IMR-90 (cell line): ENCODE measurements around the gene CACNA1I. TPM values are rescaled to one million over a fixed set of nuclear protein-coding genes. Genes with fewer than 3 reads are reported as not detected.

ENCODE experiments used
- ATAC-seq: fragments of 200-7000 bp; cut with Tn5 transposase; 2 replicates; pipeline ENCODE4 v1.9.1; 2020; ENCODE audit warnings: low read depth, mild to moderate bottlenecking, moderate library complexity
- BruUV-seq: library from RNA; stranded (reverse); fragments of 400-500 nt; replicated peaks from 2 replicates; lab custom pipeline; 2021; lab: Mats Ljungman, UMichigan
- CTCF ChIA-PET: fragments of 300-600 bp; formaldehyde crosslinking; extraction: SDS; loops from one replicate; lab custom pipeline; 2021; ENCODE audit warnings: antibody characterized with exemption; lab: Yijun Ruan, JAX
- POLR2A ChIA-PET: fragments of 300-600 bp; sonication (Branson Sonifier 250); formaldehyde crosslinking; loops from one replicate; lab custom pipeline; 2022; ENCODE audit warnings: antibody characterized with exemption; ENCODE audit not compliant: unreplicated experiment; lab: Charles Lee
- DNase-seq: peaks from one replicate; pipeline ENCODE4 v3.0.0; 2013
- H2AFZ ChIP-seq: replicated peaks from 2 replicates; pipeline ENCODE3; 2013; ENCODE audit warnings: low read length, mild to moderate bottlenecking; ENCODE audit not compliant: poor library complexity
- H2AK5ac ChIP-seq: 2 replicates; pipeline ENCODE4 v1.6.1; 2013; ENCODE audit warnings: low read depth, low read length, inconsistent platforms
- H2AK9ac ChIP-seq: replicated peaks from 2 replicates; pipeline ENCODE3; 2013; ENCODE audit warnings: mild to moderate bottlenecking, low read depth, low read length, moderate library complexity; ENCODE audit not compliant: poor library complexity
- H2BK120ac ChIP-seq: 2 replicates; pipeline ENCODE4 v1.6.1; 2013; ENCODE audit warnings: low read depth, low read length, inconsistent platforms
- H2BK15ac ChIP-seq: 3 replicates; pipeline ENCODE4 v1.6.1; 2013; ENCODE audit warnings: low read depth, low read length, inconsistent platforms
- H2BK20ac ChIP-seq: 2 replicates; pipeline ENCODE4 v1.6.1; 2013; ENCODE audit warnings: low read depth, mild to moderate bottlenecking, inconsistent platforms, low read length, moderate library complexity
- H2BK5ac ChIP-seq: 2 replicates; pipeline ENCODE4 v1.6.1; 2013; ENCODE audit warnings: mild to moderate bottlenecking, low read depth, low read length, inconsistent platforms; ENCODE audit not compliant: poor library complexity, severe bottlenecking
- H3K14ac ChIP-seq: replicated peaks from 2 replicates; pipeline ENCODE4 v1.6.1; 2013; ENCODE audit warnings: low read depth, low read length, inconsistent platforms
- H3K18ac ChIP-seq: 2 replicates; pipeline ENCODE4 v1.6.1; 2013; ENCODE audit warnings: low read depth, low read length, control low read depth
- H3K23ac ChIP-seq: 2 replicates; pipeline ENCODE4 v1.6.1; 2013; ENCODE audit warnings: low read depth, low read length, inconsistent platforms
- H3K27ac ChIP-seq: 2 replicates; pipeline ENCODE4 v1.5.1; 2013; ENCODE audit warnings: mild to moderate bottlenecking, control low read depth, low read length; ENCODE audit not compliant: insufficient read depth
- H3K27me3 ChIP-seq: 2 replicates; pipeline ENCODE4 v1.6.1; 2013; ENCODE audit warnings: low read length; ENCODE audit not compliant: control insufficient read depth, insufficient read depth
- H3K36me3 ChIP-seq: 2 replicates; pipeline ENCODE4 v1.6.1; 2013; ENCODE audit warnings: low read length, mixed read lengths; ENCODE audit not compliant: control insufficient read depth, insufficient read depth
- H3K4ac ChIP-seq: 2 replicates; pipeline ENCODE4 v1.6.1; 2013; ENCODE audit warnings: low read depth, low read length, inconsistent platforms
- H3K4me1 ChIP-seq: 2 replicates; pipeline ENCODE4 v1.6.1; 2013; ENCODE audit warnings: low read length, mixed read lengths; ENCODE audit not compliant: control insufficient read depth, insufficient read depth
- H3K4me2 ChIP-seq: 2 replicates; pipeline ENCODE4 v1.6.1; 2013; ENCODE audit warnings: low read depth, mild to moderate bottlenecking, control low read depth, low read length, moderate library complexity
- H3K4me3 ChIP-seq: 2 replicates; pipeline ENCODE4 v1.5.1; 2013; ENCODE audit warnings: low read depth, mild to moderate bottlenecking, control low read depth, low read length, moderate library complexity; ENCODE audit not compliant: insufficient read depth
- H3K56ac ChIP-seq: 2 replicates; pipeline ENCODE4 v1.6.1; 2013; ENCODE audit warnings: low read length, inconsistent platforms; ENCODE audit not compliant: insufficient read depth; ENCODE audit errors: extremely low read depth
- H3K79me1 ChIP-seq, 2 experiments: 2 replicates each; pipeline ENCODE4 v1.6.1; 2013; ENCODE audit warnings: low read length in 2 of 2, inconsistent platforms in 1 of 2, low read depth in 1 of 2
- H3K9ac ChIP-seq: 2 replicates; pipeline ENCODE4 v1.6.1; 2013; ENCODE audit warnings: low read depth, low read length, control low read depth
- H3K9me1 ChIP-seq: 2 replicates; pipeline ENCODE4 v1.6.1; 2013; ENCODE audit warnings: low read length, inconsistent platforms; ENCODE audit not compliant: insufficient read depth
- H3K9me3 ChIP-seq: 2 replicates; pipeline ENCODE4 v1.6.1; 2013; ENCODE audit warnings: low read length; ENCODE audit not compliant: control insufficient read depth, insufficient read depth
- H4K20me1 ChIP-seq: 2 replicates; pipeline ENCODE4 v1.6.1; 2013; ENCODE audit warnings: low read length, inconsistent platforms; ENCODE audit not compliant: insufficient read depth
- H4K5ac ChIP-seq: 2 replicates; pipeline ENCODE4 v1.6.1; 2013; ENCODE audit warnings: mild to moderate bottlenecking, low read depth, low read length, control low read depth
- H4K8ac ChIP-seq, 2 experiments: 2 replicates each; pipeline ENCODE4 v1.6.1; 2013; ENCODE audit warnings: low read depth in 2 of 2, low read length in 2 of 2, control low read depth in 1 of 2, inconsistent platforms in 1 of 2
- H4K91ac ChIP-seq: 2 replicates; pipeline ENCODE4 v1.6.1; 2013; ENCODE audit warnings: low read depth, low read length, inconsistent platforms; ENCODE audit not compliant: insufficient read depth
- BHLHE40 ChIP-seq: fragments of 150-350 bp; IDR thresholded peaks from 2 replicates; pipeline ENCODE4 v1.6.1; 2016; ENCODE audit warnings: mild to moderate bottlenecking, low read depth, low read length
- CEBPB ChIP-seq: IDR thresholded peaks from 2 replicates; pipeline ENCODE4 v1.6.1; 2012; ENCODE audit warnings: low read depth, low read length, improper control_type of control experiment
- CHD1 ChIP-seq: IDR thresholded peaks from 2 replicates; pipeline ENCODE4 v1.6.1; 2012; ENCODE audit warnings: low read depth, low read length, improper control_type of control experiment
- FOS ChIP-seq: fragments of 150-350 bp; IDR thresholded peaks from 2 replicates; pipeline ENCODE4 v1.6.1; 2016; ENCODE audit warnings: low read depth, low read length
- MAFK ChIP-seq: IDR thresholded peaks from 2 replicates; pipeline ENCODE4 v1.6.1; 2012; ENCODE audit warnings: low read depth, low read length, improper control_type of control experiment
- MAZ ChIP-seq: IDR thresholded peaks from 2 replicates; pipeline ENCODE4 v1.6.1; 2012; ENCODE audit warnings: low read depth, mild to moderate bottlenecking, low read length, improper control_type of control experiment, moderate library complexity, borderline replicate concordance
- MXI1 ChIP-seq: IDR thresholded peaks from 2 replicates; pipeline ENCODE4 v1.6.1; 2012; ENCODE audit warnings: low read depth, mild to moderate bottlenecking, low read length, moderate library complexity, borderline replicate concordance
- NFE2L2 ChIP-seq: fragments of 150-350 bp; IDR thresholded peaks from 2 replicates; pipeline ENCODE4 v1.6.1; 2016; ENCODE audit warnings: low read depth, mild to moderate bottlenecking, low read length
- POLR2A ChIP-seq: IDR thresholded peaks from 2 replicates; pipeline ENCODE4 v1.6.1; 2012; ENCODE audit warnings: mild to moderate bottlenecking, low read depth, low read length
- RAD21 ChIP-seq: IDR thresholded peaks from 2 replicates; pipeline ENCODE4 v1.6.1; 2012; ENCODE audit warnings: low read length, improper control_type of control experiment
- RCOR1 ChIP-seq: IDR thresholded peaks from 2 replicates; pipeline ENCODE4 v1.6.1; 2012; ENCODE audit warnings: mild to moderate bottlenecking, low read length, improper control_type of control experiment; ENCODE audit not compliant: insufficient replicate concordance
- RFX5 ChIP-seq: IDR thresholded peaks from 2 replicates; pipeline ENCODE4 v1.8.0; 2012; ENCODE audit warnings: low read depth, mild to moderate bottlenecking, low read length, moderate library complexity
- SMC3 ChIP-seq: fragments of 150-350 bp; IDR thresholded peaks from 2 replicates; pipeline ENCODE4 v1.6.1; 2016; ENCODE audit warnings: low read depth, mild to moderate bottlenecking, antibody characterized with exemption, low read length, moderate library complexity
- WGBS, 2 experiments: methylation state at CpG; one replicate each; pipeline versions ENCODE4 v1.1.5 to v1.1.7; 2013; ENCODE audit warnings: missing lambda C conversion rate in 2 of 2; ENCODE audit not compliant: insufficient read length in 1 of 2; ENCODE audit errors: extremely low coverage in 2 of 2; 5-methylcytosine and 5-hydroxymethylcytosine counted together
- dilution Hi-C: fragments of 300-500 bp; cut with HindIII; formaldehyde crosslinking; loops from one replicate; pipeline ENCODE4 v1.14.3; 2018; ENCODE audit warnings: low sequenced_read_pairs; ENCODE audit not compliant: unreplicated experiment
- in situ Hi-C: fragments of 300-500 bp; cut with MboI; formaldehyde crosslinking; loops from 3 replicates; pipeline ENCODE4 v1.14.3; 2019; ENCODE audit warnings: low sequenced_read_pairs, inconsistent platforms, mixed read lengths
- intact Hi-C: fragments of 100-400 bp; cut with micrococcal nuclease; formaldehyde crosslinking; loops from 2 replicates; pipeline ENCODE4 v1.10.0; 2022
- polyA plus RNA-seq, 3 experiments: library from polyadenylated mRNA; depleted of rRNA; stranded (reverse); fragments of >200 nt; gene quantifications; 2 replicates each; pipeline ENCODE4 v1.2.3, GENCODE V29; 2012; ENCODE audit warnings: low replicate concordance in 1 of 3
- total RNA-seq: library from RNA; depleted of rRNA; stranded (reverse); fragments of >200 nt; gene quantifications from 2 replicates; pipeline ENCODE4 v1.2.3, GENCODE V29; 2012
- TF ChIP-seq, protein P1 (sequence below): fragments of 150-350 bp; IDR thresholded peaks from 2 replicates; pipeline ENCODE4 v1.6.1; 2016; ENCODE audit warnings: low read depth, mild to moderate bottlenecking, low read length, moderate library complexity, borderline replicate concordance
- TF ChIP-seq, protein P2 (sequence below): fragments of 150-350 bp; IDR thresholded peaks from 2 replicates; pipeline ENCODE4 v1.6.1; 2017; ENCODE audit warnings: mild to moderate bottlenecking, antibody characterized with exemption, low read length, low read depth
- TF ChIP-seq, protein P3 (sequence below): conservative IDR thresholded peaks from 2 replicates; pipeline ENCODE4 v1.5.1; 2012; ENCODE audit warnings: mild to moderate bottlenecking, low read depth, low read length, improper control_type of control experiment

The CACNA1I gene
- total and polyA plus RNA-seq, 2 of the 4 experiments (the other 2 are of a cell fraction), result under 0.01 to 0.02 TPM

DNA sequence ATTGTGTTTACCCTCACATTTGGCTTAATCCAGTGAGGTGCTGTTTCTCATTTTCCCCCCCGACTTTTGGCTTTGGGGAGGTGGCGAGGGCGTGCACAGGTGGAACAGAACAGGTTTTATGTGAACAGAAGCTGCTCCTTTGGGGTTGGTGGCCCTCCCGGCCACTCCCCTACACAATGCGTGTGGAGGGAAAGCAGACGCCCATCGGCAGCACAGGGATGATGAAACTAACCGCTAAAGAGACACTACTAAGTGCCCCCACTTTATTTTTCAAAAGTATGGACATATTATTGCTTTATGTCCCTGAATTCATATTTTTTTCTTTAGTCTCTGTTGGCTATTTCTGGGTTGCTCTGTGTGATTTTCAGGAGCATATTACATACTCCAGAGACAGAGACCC, 162.1 kb downstream of the CACNA1I start:
- ChIA-PET CTCF (no interaction called here), POLR2A (no interaction called here)
- TF ChIP-seq RFX5, result no peak
- TF ChIP-seq CHD1, result no peak
- TF ChIP-seq, protein P1, sequence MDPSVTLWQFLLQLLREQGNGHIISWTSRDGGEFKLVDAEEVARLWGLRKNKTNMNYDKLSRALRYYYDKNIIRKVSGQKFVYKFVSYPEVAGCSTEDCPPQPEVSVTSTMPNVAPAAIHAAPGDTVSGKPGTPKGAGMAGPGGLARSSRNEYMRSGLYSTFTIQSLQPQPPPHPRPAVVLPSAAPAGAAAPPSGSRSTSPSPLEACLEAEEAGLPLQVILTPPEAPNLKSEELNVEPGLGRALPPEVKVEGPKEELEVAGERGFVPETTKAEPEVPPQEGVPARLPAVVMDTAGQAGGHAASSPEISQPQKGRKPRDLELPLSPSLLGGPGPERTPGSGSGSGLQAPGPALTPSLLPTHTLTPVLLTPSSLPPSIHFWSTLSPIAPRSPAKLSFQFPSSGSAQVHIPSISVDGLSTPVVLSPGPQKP, result no peak
- no peak for TF ChIP-seq CEBPB
- TF ChIP-seq MAZ, result no peak
- TF ChIP-seq MAFK, result no peak
- TF ChIP-seq BHLHE40, result no peak
- no peak for TF ChIP-seq RCOR1
- TF ChIP-seq NFE2L2, result no peak
- TF ChIP-seq FOS, result no peak
- TF ChIP-seq POLR2A, result no peak
- TF ChIP-seq RAD21, result no peak
- no peak for TF ChIP-seq SMC3
- TF ChIP-seq MXI1, result no peak
- TF ChIP-seq, protein P2, sequence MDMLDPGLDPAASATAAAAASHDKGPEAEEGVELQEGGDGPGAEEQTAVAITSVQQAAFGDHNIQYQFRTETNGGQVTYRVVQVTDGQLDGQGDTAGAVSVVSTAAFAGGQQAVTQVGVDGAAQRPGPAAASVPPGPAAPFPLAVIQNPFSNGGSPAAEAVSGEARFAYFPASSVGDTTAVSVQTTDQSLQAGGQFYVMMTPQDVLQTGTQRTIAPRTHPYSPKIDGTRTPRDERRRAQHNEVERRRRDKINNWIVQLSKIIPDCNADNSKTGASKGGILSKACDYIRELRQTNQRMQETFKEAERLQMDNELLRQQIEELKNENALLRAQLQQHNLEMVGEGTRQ, result no peak
- TF ChIP-seq, protein P3, sequence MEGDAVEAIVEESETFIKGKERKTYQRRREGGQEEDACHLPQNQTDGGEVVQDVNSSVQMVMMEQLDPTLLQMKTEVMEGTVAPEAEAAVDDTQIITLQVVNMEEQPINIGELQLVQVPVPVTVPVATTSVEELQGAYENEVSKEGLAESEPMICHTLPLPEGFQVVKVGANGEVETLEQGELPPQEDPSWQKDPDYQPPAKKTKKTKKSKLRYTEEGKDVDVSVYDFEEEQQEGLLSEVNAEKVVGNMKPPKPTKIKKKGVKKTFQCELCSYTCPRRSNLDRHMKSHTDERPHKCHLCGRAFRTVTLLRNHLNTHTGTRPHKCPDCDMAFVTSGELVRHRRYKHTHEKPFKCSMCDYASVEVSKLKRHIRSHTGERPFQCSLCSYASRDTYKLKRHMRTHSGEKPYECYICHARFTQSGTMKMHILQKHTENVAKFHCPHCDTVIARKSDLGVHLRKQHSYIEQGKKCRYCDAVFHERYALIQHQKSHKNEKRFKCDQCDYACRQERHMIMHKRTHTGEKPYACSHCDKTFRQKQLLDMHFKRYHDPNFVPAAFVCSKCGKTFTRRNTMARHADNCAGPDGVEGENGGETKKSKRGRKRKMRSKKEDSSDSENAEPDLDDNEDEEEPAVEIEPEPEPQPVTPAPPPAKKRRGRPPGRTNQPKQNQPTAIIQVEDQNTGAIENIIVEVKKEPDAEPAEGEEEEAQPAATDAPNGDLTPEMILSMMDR, result no peak
- ATAC-seq, result no peak
- Histone ChIP-seq H3K9me3 (no peaks in the 10 kb centered on the region), H4K91ac (no peak overlapping the region), H3K9ac (no peak overlapping the region), H3K18ac (no peak overlapping the region), H2BK20ac (no peak overlapping the region), H3K27me3 (peaks cover 37% of the 10 kb centered on the region), H4K8ac (no peak overlapping the region), H3K4me3 (no peak overlapping the region), H3K56ac (no peak overlapping the region), H2BK15ac (no peak overlapping the region), H3K4me2 (no peak overlapping the region), H2AK9ac (no peak overlapping the region), H3K36me3 (no peaks in the 10 kb centered on the region), H4K5ac (no peak overlapping the region), H3K23ac (no peak overlapping the region), H3K4ac (no peak overlapping the region), H3K14ac (no peak overlapping the region), H2AK5ac (no peak overlapping the region), H3K27ac (no peak overlapping the region), H3K4me1 (no peaks in the 10 kb centered on the region), H2BK120ac (no peak overlapping the region), H2AFZ (no peak overlapping the region), H3K79me1 (no peaks in the 10 kb centered on the region), H3K9me1 (no peaks in the 10 kb centered on the region), H4K20me1 (no peaks in the 10 kb centered on the region), H2BK5ac (no peak overlapping the region)
- intact Hi-C loops, result no loop called here
- no TSS peak for BruUV-seq
- in situ Hi-C loops, result no loop called here
- dilution Hi-C loops, result no loop called here
- WGBS, 2 experiments, result no CpG with 5 or more reads among the region's 8 CpGs
- DNase-seq, result no peak
